Embryonic facial prominence (tissue), 1 donor: ENCODE measurements around the gene RANBP1.

Experiments
- DNase-seq: peaks from one replicate; pipeline ENCODE4 v3.0.0-alpha.2; 2016; ENCODE audit errors: extremely low spot score

The RANBP1 gene

DNA sequence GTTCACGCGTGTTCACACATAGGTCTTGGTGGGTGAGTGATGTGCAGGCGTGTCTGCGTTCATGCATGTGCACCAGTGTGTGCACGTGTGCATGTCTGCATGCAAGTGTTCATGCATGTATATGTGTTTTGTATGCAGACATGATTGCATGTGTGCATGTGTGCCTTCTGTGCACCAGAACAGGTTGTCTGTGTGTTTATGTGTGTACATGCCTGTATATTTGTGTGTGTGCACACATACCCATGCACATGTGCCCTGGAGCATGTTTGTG is 20.6 kb downstream of the RANBP1 start:
- no peak for DNase-seq

DNA sequence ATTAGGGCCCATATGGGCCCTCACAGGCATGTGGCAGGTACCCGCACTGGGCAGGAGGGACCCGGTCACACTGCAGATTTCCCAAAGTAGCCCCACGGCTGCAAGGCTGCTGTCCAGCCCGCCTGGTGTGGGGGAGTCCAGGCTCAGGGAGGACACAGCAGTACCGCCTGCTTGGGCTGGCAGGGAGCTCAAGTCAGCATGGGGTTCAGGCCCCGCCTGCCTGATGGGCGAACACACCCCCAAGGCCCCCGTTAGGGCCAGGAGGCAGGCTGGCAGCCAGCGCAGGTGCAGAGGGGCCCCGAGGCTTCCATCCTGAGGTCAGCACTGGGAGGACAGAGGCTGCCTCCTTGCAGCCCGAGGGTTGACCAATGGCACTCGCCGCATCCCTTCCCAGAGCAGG is 21.2 kb downstream of the RANBP1 start:
- DNase-seq, result no peak

DNA sequence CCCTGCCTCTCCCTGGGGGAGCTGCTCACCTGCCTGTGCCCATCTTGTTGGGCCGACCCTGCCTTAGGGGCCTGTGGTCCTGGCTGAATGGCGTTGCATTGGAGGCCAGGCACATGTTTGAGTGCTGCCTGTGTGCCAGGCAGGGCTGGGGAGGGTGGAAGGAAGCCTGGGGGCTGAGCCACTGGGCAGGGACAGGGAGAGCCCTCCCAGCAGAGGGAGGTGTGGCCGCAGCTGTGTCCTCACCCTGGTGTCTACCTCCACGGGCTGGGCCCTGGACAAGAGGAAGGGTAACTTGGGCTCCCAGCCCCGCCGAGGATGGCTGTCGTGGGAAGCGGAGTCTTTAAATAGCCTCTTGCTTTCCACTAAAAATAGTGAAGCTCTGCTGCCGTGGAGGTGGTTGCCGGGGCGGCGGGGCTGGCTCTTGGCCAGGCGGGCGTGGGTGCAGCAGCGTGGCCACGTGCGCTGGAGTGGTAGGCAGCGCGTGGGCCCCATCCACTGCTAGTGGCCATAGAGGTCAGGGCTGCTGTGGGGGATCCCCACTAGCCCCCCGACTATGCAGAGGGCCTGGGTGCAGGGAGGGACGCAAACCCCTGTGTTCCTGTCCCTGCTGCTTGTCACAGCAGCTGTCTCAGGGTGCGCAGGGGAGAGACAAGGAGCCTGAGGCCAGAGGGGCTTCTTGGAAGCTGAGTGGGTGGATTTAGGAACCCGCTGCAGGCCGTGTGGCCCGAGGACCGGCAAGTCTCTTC is 21.9 kb downstream of the RANBP1 start:
- DNase-seq, result no peak

DNA sequence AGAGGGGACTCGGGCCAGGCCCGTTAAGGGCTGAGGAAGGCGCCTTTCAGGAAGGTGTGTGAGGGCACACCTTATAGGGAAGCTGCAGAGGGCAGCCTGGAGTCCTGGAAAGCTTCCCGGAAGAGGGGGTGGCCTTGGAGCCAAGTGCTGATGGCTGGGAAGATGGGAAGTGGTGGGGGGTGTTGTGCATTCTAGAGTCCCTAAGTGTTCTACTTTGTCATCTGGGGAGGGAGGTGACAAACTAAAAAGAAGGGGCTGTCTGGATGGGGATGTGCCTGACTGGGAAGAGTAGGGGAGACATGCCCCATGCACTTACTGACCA is 22.5 kb downstream of the RANBP1 start:
- no peak for DNase-seq

DNA sequence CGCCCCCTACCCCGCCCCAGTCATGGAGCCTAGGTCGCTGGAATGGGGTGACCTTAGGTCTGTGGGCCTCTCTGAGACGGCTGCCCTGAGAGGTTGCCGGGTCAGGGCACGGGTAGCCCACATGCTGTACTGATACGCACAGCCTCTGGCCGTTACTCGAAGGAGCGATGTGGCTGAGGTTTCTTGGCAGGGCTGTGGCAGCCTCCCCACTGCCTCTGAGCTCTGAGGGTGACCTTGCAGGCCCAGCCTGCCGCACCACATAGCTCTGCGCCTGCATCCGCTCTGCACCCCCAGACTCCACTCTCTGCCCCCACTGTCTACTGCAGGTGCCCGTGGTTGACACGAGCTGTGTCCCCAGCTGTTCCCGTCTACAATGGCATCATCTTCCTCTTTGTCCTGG is 23.0 kb downstream of the RANBP1 start:
- DNase-seq, result no peak

DNA sequence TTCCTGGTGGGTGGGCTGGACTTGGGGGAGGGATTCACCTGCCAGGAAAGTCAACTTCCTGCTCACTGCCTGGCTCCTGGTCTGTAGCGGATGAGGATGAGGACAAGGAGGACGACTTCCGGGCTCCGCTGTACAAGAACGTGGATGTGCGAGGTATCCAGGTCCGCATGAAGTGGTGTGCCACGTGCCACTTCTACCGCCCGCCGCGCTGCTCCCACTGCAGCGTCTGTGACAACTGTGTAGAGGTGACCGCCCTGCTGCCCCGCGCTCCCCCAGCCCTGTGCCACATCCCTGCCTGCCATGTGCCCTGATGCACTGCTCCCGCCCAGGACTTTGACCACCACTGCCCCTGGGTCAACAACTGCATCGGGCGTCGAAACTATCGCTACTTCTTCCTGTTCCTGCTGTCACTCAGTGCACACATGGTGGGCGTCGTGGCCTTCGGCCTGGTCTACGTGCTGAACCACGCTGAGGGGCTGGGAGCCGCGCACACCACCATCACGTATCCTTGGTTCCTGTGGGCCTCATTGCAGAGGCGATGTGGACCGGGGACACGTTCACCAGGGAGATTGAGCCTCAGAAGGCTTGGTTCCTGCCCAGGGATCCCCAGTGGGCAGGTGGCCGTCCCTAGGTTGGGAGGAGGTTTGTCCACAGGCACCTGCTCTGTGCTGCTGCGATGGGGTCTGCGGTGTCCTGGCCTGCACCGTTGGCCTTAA is 23.6 kb downstream of the RANBP1 start:
- DNase-seq, result no peak

DNA sequence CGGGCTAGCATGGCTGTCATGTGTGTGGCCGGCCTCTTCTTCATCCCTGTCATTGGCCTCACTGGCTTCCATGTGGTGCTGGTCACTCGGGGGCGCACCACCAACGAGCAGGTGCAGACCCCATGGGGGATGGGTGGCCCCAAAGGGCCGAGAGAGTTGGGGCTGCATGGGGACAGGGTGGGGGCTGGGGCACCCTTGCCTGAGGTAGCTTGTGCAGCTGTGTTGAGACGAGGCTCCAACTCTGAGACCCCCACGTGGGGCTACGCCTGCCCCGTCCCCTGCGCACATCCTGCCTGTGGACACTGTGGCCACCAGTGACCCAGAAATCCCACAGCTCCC is 24.2 kb downstream of the RANBP1 start:
- DNase-seq, result no peak

DNA sequence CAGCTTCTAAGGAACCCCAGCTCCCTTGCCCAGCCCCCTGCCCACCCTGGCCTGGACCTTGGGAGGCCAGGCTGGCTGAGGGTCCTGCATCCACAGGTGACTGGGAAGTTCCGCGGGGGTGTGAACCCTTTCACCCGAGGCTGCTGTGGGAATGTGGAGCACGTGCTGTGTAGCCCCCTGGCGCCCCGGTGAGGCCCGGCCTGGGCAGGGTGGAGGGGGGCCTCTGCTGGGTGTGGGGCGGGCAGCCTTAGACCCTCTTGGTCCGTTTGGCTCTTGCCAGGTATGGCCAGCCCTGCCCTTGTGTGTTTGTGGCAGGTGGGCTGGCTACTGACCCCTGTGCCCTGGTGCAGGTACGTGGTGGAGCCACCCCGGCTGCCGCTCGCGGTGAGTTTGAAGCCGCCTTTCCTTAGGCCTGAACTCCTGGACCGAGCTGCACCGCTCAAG is 24.6 kb downstream of the RANBP1 start:
- DNase-seq, result no peak

DNA sequence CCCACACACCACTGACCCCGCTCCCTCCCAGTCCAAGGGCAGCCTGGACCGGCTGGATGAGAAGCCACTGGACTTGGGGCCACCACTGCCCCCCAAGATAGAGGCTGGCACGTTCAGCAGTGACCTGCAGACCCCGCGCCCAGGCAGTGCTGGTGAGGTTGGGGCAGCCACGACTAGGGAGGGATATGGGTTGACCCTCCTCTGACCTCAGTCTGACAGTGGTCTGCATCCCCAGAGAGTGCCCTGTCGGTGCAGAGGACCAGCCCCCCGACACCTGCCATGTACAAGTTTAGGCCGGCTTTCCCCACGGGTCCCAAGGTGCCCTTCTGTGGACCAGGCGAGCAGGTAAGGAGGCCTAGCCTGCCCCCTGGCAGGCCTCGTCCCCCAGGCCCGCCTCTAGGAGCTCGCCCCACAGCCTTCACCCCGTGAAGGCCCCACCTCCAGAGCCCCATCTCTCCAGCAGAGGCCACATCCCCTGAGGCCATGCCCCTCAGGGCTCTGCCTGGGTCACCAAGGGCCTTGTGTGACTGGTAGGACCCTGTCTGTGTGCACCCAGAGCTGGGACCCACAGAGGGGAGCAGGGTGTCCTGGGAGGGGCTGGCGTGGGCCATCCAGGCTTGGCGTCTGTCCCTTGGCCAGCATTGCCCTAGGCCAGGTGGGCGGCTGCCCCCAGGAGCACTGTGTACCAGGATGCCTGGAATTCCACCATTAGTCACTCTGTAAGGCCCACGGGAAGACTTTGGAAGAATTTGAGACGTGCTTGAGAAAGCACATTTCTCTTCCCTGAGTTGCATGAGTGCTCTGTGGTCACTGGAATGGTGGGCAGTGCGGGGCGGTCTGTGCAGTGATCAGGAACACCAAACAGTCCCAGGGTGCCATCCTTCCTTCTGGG is 25.5 kb downstream of the RANBP1 start:
- no peak for DNase-seq

DNA sequence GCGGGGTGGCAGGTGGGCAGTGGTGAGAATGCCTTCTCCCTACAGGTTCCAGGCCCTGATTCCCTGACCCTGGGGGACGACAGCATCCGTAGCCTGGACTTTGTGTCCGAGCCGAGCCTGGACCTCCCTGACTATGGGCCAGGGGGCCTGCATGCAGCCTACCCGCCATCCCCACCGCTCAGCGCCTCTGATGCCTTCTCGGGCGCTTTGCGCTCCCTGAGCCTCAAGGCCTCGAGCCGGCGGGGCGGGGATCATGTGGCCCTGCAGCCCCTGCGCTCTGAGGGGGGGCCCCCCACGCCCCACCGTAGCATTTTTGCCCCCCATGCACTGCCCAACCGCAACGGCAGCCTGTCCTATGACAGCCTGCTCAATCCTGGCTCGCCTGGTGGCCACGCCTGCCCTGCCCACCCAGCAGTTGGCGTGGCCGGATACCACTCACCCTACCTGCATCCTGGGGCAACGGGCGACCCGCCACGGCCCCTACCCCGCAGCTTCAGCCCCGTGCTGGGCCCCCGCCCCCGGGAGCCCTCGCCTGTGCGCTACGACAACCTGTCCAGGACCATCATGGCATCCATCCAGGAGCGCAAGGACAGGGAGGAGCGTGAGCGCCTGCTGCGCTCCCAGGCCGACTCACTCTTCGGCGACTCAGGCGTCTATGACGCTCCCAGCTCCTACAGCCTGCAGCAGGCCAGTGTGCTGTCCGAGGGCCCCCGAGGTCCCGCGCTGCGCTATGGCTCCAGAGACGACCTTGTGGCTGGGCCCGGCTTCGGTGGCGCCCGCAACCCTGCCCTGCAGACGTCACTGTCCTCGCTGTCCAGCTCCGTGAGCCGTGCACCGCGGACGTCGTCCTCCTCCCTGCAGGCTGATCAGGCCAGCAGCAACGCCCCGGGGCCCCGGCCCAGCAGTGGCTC is 27.1 kb downstream of the RANBP1 start:
- DNase-seq, result no peak

DNA sequence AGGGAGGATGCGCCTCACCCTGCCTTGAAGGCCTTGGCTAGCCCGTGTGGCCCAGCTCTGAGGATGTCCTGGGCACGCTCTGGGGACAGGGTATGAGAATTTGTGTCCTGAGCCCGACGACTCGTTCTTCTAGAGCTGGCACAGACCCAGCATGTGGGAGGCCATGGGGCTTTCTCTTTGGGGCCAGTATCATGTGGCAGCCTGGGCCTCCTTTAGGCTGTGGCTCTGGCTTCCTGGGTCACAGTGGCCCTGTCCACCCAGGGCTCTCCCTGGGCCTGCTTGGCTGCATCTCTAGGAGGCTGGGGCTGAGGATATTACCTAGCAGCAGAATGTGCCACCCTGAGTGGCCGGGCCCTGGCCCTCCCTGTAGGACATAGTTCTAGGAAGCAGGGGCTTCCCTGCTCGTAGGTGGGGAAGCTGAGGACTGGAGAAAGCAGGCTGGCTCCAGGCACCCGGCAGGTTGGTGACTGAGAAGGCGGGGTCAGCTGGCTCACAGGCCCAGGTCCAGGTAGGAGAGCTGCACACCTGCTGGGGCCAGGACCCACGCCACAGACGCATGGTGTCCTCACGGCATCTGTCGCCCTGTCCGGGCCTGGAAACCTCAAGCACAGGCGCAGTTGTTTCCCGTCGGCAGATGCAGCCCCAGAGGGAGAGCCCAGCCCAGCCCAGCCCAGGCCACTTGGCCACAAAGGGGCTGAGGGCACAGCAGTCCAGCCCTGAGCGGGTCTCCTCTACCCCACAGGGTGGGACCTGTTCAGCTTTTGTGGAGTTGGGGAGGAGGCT is 28.2 kb downstream of the RANBP1 start:
- DNase-seq, result no peak

DNA sequence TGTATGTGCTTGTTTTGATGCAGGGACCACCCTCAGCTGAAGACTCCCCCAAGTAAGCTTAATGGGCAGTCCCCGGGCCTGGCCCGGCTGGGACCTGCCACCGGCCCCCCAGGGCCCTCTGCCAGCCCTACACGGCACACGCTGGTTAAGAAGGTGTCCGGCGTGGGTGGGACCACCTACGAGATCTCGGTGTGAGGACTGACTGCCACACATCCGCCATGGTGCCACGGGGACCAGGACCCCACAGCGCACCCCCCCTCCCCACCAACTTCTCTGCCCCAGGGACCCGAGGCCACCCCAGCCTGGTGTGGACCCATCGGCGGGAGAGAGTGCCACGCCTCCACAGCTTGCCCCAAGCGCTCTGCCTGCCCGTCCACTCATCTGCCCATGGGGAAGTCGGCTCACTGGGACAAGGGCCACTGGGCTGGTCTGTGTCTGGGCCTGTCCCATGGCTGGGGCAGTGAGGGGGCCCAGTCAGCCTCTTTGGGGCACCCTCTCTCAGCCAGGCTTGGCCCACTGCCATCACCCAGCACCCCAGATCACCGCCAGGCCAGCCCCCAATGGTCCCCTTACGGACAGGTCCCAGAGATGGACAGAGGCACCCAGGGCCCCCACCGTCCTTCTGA is 29.4 kb downstream of the RANBP1 start:
- DNase-seq, result no peak

DNA sequence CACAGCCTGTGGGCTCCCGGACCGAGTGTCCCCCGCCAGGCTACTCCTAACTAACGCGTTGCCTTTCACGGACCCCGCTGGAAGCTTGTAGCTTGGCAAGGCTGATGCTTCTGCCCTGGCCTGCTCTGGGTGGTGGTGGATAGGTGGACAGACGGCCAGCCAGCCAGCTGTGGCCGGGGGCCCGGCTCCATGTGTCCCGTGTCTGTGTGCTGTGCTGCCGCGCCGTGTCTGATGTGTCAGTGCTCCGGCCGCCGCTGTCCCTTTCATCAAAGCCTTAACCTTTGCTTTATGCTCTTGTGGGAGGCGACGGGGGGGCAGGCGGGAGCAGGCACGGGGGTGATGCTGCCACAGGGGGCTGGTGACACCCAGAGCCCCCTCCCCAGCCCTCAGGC is 29.9 kb downstream of the RANBP1 start:
- no peak for DNase-seq

DNA sequence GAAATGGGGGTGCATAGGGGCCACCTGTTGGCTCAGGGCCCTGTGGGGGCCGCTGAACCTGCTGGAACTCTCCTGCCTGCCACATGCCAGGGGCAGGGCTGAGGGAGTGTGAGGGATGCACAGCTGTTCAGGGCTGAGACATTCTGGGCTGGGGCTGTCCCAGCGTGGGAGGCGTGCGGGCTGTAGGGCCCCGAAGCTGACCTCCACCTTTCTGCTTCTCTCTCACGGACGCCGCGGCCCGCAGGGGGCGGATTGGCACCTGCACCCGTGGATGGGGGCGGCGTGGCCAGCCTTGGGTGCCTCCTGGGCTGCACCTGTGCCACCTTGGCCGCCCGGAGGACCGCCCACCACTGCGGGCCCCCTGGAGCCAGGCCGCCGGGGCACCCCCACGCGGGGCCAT is 30.9 kb downstream of the RANBP1 start:
- no peak for DNase-seq

DNA sequence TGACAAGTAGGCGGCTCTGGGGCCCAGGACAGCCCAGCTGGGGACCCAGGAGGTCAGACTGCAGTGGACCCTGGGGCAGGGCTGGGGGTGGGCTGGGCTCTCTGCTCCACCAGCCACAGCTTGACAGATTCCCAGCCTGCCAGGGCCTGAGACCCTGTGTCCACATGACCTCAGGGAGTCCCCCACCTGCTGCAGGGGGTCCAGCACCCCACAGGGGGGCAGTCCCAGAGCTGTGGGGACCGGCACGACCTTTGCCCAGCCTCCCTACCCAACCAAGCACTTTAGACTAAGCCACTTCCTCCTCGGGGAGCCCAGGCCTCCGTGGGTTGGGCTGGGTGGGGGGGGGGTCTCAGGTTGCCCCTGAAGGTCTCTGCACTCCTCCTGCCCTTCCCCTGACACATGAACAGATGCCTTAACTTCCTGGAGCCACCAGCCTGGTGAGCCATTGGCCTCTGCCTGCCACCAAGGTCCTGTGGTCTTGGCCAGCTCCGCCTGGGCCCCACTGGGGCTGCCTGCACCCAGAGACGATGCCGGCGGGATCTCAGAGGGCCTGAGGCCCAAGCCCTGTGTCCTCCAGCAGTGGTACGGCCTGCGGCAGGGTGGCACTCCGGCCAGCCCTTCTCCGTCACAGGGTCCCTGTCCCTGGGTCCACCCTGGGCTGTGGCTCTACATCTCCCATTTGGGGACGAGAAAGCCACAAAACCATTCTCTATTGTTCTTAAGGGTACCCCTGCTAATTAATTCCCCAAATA is 31.5 kb downstream of the RANBP1 start:
- DNase-seq, result no peak

DNA sequence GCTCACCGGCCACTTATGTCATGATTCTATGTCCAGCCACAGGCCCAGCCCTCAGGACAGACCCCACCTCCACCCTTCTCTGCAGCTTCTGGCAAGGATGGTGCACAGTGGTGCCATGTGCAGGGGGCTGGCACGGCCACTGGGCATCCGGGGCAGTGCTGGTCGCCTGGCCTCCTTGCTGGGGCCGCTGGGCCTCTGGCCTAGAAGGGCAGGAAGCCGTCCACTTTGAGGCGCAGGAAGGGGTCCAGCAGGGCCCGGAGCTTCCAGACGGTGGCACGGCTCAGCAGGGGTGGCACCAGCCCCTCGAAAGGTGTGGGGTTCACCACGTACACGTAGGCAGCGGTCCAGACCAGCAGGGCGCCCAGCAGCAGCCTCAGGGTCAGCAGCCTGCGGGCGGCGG is 32.5 kb downstream of the RANBP1 start:
- DNase-seq, result no peak

DNA sequence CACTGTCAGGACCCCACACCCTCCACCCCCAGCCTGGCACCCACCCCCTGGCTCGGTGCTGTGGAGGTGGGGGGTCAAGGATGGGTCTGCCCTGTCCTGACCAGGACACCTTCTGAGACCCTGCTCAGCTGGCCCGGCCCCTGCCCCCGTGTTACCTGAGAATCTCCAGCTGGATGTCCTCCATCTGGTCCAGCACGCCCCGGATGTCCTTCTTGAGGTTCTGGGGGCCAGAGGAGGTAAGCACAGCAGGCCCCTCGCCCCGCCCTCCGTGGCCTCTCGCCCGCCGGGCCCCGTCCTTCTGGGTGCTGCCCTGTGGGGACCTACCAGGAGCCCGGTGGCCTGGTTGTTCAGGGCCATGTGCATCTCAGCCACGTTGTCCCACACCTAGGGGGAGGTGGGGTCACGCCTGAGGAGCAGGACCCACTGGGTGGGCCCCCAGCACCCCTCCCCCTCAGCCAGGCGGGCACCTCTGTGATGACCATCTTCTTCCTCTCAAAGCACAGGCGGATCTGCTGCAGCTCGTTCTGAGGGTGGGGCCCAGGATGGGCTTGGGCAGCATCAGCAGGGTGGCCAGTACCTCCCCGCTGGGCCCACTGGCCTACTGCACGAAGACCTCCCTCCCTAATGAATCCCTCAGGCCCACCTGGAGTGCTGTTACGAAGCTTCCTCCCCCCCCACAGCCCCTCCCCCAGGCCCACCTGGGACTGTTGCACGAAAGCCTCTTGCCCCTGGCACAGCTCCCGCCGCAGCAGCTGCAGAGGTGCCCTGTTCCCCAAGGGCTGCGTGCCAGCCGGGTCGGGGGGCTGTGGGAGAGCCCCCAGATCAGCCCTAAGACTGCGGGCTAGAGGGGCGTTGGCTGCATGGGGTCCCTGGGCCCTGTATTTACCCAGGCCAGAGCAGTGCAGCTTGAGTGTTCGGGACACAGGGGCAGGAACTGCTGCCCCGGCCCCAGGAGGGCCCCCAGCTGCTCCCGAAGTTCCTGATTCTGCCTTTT is 33.6 kb downstream of the RANBP1 start:
- DNase-seq, result no peak

DNA sequence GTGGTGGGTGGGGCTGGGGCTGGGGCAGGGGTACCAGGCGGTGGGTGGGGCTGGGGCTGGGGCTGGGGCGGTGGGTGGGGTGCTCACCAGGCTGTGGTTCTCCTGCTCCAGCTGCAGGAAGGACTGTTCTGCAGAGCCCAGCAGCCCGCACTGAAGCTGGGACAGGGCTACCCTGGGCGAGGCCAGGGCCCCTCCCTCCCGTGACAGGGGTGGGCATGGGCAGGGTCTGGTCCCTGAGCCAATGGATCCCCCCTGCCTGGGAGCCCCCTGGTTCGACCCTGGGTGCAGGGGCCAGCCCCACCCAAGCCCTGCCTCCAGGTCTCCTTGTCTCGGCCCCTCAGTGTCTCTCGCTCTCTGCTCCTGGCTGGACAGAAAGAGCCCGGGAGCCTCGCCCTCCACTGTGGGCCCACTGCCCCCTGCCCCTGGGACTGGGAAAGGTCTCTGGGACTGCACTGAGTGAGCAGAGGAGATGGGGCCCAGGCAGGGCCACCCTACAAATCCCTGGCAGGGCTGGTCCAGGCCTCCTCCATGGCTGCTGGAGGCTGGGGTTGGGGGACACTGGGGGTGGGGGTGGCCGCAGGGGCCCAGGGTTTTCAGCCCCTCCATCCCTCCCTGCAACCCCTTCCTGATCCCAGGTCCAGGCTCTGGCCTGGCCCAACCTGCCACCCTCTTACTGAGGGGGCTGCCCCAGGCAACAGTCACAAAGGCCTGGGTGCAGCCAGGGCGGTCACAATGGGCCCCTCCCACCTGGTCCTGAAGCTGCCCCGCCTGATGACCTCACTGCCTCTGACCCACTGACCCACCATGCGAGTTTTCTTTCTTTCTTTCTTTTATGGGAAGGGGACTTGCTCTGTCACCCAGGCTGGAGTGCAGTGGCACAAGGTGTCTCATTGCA is 34.7 kb downstream of the RANBP1 start, which contains the start of gene CCDC188:
Gene CCDC188, minus strand, starts transcription at position 675 of the 895 bp plus-strand sequence. Its CDS starts 69 bp downstream, at position 606.
- DNase-seq, result no peak
